GM18861 (cell line): ENCODE data around the gene ASIC1.

ENCODE experiments used
- ATAC-seq: cut with Tn5 transposase; IDR thresholded peaks from one replicate; pipeline ENCODE4 v1.9.1; 2021; ENCODE audit not compliant: unreplicated experiment

Gene ASIC1

GRCh38 chr12:50059440-50060119 is 2.2 kb downstream of the ASIC1 start:
- ATAC-seq = no peak

GRCh38 chr12:50060120-50060468 is 2.7 kb downstream of the ASIC1 start:
- no peak for ATAC-seq

GRCh38 chr12:50061171-50061570 is 3.8 kb downstream of the ASIC1 start:
- ATAC-seq = no peak

- no peak for ATAC-seq
These were observed 4.7 kb downstream of the ASIC1 start for GRCh38 chr12:50061946-50062686.

DNA sequence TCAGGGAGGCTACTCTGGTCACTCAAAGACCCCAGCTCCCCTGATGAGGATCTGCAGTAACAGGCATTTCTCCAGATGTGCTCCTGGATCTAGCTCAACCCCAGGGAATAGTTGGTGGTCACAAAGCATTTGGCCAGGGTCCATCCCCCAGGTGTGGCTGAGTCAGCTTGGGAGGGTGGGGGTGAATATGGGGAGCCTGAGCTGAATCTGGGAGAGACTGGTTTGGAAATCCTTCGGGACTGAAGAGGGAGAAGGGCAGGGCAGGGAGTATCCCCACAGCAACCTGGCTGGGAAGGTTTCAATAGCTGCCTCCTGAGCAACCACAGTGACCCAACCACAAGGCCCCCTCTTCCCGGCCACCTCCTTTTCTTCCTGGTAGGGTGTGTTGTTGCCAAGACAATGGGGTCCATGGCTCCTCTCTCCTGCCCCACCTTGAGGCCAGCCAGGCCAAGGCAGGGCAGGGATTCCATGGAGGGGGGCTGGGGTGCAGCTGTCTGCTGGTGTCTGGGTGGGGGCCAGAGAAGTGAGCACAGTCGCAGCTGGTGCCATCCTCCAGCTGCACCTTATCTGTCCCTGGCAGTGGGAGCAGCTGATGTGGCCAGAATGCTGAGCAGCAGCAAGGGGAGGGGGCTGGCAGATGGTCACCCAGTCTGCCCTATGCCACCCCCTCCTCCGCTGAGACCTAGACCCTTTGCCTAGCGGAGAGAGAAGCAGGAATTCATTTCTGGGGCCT is 5.5 kb downstream of the ASIC1 start:
- ATAC-seq = no peak

DNA sequence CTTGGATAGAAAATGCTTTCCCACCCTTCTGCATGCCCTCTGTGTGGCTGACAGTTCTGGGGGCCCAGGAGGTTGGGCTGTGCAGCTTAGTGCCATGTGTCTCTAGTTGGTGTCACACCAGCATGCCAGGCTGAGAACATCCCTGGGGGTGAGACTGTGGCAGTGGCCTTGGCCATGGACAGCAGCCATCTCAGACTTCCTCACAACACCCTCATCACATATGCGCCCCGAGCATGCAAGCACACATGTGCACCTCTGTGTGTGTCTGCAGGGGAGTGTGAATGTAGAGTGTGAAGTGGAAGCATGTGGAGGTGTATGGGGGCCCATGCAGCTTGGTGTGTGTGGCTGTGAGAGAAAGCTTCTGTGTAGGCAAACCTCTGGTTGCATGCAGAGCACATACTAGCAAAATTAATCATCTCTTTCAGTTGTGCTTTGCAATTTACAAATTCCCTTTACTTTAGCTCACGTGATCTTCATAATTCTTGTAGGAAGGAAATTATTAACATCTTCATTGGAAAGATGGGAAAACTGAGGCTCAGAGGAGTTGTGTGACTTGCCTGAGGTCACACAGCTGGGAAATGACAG is 8.4 kb downstream of the ASIC1 start:
- ATAC-seq = no peak

DNA sequence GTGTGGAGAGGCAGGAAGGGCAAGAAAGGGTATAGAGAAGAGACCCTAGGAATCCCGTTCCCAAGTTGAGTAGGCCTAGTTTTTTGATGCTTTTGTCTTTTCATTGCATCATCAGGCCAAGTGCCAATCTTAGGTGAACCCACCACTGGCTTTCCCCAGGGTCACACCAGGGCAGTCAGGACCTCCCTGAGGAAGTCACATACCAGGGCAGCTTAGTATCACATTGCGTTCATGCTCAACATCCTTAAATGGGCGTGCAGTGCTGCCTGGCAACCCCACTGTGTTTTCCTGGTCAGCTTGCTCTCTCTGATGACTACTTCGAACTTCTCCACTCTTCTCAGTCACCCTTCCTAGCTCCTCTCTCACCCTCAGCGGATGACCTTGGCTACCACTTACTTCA is 9.0 kb downstream of the ASIC1 start:
- ATAC-seq = no peak

DNA sequence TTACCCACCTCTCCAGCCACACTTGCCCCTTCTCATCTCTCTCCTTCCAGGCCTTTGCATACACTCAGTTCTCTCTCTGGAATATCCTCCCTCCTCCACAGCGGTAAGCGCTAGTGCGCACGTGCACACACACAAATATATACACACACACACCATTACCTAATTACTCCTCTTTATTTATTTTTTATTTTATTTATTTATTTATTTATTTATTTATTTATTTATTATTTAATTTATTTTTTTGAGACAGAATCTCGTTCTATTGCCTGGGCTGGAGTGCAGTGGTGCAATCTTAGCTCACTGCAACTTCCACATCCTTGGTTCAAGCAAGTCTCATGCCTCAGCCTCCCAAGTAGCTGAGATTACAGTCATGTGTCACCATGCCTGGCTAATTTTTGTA is 11.7 kb downstream of the ASIC1 start:
- ATAC-seq = no peak

- ATAC-seq = no peak
These were observed 12.1 kb downstream of the ASIC1 start for GRCh38 chr12:50069539-50069938.

- no peak for ATAC-seq
These were observed 13.1 kb downstream of the ASIC1 start for GRCh38 chr12:50070314-50071060.

GRCh38 chr12:50072198-50072907 is 15.0 kb downstream of the ASIC1 start:
- ATAC-seq = no peak

GRCh38 chr12:50073206-50073605 is 15.8 kb downstream of the ASIC1 start:
- no peak for ATAC-seq

GRCh38 chr12:50073712-50074111 is 16.3 kb downstream of the ASIC1 start:
- ATAC-seq = no peak

DNA sequence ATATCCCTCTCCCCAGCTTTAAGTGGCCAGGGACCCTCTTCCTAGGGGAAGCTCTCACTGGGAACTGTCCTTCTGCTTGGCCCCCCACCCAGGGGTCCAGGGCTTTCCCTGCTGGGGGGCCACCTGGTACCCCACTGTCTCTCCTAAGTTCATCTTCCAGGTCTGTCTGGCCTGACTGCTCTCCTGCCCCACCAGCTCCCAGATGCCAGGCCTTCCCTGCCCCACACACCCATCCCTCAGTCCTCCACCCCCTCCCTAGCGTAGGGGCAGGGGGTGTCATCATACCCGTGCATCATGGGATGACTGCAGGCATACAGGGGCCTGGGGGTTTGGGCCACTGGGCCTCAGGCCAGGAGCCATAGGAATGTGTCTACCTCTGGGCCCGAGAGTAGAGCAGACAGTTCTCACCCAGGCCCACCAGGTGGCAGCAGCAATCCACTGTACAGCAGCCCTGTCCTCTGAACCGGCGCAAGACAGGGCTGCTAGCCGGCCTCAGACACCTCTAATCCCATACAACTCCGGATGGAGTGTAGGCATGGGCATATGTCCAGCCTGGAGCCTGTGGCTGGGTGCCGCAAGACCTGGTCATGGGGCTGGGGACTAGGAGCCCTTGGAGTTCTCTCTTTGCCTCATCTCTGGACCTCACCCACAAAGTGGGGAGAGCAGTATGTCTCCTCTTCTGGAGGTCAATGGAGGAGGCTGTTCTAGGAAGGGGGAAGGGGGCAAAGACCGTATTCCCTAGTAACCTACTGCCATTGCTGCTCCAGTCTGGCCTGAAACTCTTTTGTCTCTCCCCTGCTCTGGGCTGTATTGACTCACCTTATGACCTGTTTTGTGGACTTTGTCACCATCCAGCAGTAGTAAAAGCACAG is 17.8 kb downstream of the ASIC1 start:
- ATAC-seq = peak; percentile 69

GRCh38 chr12:50075808-50076170 is 18.4 kb downstream of the ASIC1 start:
- no peak for ATAC-seq

GRCh38 chr12:50077099-50077498 is 19.7 kb downstream of the ASIC1 start:
- no peak for ATAC-seq

DNA sequence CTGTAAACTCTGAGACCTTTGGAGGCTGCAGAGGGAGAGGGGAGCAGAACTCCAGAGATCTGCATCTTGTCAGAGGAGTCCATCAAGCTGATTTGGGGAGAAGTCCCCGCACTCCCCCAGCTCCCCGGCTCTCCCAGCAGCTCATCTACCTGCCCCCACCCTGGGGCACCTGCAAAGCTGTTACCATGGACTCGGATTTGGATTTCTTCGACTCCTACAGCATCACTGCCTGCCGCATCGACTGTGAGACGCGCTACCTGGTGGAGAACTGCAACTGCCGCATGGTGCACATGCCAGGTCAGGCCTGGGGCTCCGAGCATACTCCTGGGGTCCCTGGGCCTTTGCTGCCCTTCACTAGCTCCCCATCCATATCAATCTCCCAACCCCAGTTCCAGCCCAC is 20.9 kb downstream of the ASIC1 start:
- no peak for ATAC-seq

DNA sequence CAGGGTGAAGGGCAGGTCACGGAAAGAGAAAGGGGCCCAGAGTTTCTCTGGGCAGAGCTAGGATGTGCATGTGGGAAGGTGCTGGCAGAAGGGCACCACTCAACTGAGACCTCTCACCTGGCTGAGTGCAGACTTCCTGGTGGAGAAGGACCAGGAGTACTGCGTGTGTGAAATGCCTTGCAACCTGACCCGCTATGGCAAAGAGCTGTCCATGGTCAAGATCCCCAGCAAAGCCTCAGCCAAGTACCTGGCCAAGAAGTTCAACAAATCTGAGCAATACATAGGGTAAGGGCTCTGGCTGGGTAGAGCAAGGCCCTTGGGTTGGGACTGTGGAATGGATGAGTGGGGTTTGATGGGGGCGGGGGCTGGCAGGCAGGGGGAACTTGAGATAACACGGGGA is 22.4 kb downstream of the ASIC1 start:
- no peak for ATAC-seq

GRCh38 chr12:50081096-50081808 is 23.9 kb downstream of the ASIC1 start:
- no peak for ATAC-seq
